BE2C (cell line): Measurements from ENCODE around the gene ARMC5.

Experiments used
- DNase-seq: peaks from one replicate; pipeline ENCODE4 v3.0.0-alpha.2; 2020
- H3K27me3 ChIP-seq: fragments of 250-450 bp; sonication (Bioruptor Pico); 2 replicates; pipeline ENCODE4 v1.5.1; 2020; ENCODE audit warnings: mild to moderate bottlenecking
- H3K36me3 ChIP-seq: fragments of 250-450 bp; sonication (Bioruptor Pico); 2 replicates; pipeline ENCODE4 v1.5.1; 2020; ENCODE audit warnings: mild to moderate bottlenecking
- H3K4me1 ChIP-seq: fragments of 250-450 bp; sonication (Bioruptor Pico); 2 replicates; pipeline ENCODE4 v1.5.1; 2020
- H3K4me3 ChIP-seq: 2 replicates; pipeline ENCODE4 v1.5.1; 2011; ENCODE audit warnings: low read depth, low read length
- H3K9me3 ChIP-seq: fragments of 250-450 bp; sonication (Bioruptor Pico); 2 replicates; pipeline ENCODE4 v1.5.1; 2020
- TF ChIP-seq, protein P1 (sequence below): IDR thresholded peaks from 2 replicates; pipeline ENCODE4 v1.5.1; 2012; ENCODE audit warnings: mild to moderate bottlenecking, low read depth, low read length

Gene ARMC5

DNA sequence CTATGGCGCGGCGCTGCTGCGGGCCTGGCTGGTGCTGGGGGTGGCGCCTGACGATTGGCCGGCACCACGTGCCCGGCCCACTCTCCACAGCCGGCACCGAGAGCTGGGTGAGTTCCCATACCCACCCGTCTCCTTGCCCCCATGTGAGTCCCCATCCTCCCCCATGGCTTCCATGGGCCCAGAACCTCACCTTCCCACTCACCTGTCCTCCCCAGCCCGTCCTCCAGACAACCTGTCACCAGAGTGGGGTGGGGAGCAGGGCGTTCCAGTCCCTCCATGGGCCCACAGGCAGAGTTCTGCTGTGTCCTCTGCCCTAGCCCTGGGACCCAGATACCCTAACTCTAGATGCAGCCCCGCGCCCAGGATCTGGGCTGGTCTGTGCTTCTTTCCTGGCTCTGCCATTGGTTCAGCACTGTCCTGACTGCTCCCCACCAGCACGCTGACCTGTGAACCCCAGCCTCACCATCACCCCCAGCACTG, 5.5 kb downstream of the ARMC5 start:
- TF ChIP-seq, protein P1, sequence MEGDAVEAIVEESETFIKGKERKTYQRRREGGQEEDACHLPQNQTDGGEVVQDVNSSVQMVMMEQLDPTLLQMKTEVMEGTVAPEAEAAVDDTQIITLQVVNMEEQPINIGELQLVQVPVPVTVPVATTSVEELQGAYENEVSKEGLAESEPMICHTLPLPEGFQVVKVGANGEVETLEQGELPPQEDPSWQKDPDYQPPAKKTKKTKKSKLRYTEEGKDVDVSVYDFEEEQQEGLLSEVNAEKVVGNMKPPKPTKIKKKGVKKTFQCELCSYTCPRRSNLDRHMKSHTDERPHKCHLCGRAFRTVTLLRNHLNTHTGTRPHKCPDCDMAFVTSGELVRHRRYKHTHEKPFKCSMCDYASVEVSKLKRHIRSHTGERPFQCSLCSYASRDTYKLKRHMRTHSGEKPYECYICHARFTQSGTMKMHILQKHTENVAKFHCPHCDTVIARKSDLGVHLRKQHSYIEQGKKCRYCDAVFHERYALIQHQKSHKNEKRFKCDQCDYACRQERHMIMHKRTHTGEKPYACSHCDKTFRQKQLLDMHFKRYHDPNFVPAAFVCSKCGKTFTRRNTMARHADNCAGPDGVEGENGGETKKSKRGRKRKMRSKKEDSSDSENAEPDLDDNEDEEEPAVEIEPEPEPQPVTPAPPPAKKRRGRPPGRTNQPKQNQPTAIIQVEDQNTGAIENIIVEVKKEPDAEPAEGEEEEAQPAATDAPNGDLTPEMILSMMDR: no peak
- H3K4me3 ChIP-seq: no peak overlapping the region
- no peak for DNase-seq
- H3K4me1 ChIP-seq: no peaks in the 10 kb centered on the region
- no peaks in the 10 kb centered on the region for H3K36me3 ChIP-seq
- no peaks in the 10 kb centered on the region for H3K9me3 ChIP-seq
- H3K27me3 ChIP-seq: no peaks in the 10 kb centered on the region

DNA sequence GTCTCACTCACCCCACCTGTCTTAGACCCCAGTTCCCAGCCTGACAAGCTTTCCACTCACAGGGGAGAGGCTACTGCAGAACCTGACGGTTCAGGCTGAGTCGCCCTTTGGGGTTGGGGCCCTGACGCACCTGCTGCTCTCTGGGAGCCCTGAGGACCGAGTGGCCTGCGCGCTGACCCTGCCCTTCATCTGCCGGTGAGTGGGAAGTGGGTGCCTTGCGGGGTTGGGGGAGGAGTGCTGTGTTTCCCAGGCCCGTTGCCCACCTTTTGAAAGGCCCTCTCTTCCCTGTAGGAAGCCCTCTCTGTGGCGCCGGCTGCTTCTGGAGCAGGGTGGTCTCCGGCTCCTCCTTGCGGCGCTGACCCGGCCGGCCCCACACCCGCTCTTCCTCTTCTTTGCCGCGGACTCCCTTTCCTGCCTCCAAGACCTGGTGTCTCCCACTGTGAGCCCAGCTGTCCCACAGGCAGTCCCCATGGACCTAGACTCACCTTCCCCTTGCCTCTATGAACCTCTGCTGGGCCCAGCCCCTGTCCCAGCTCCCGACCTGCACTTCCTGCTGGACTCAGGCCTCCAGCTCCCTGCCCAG, 6.6 kb downstream of the ARMC5 start:
- H3K36me3 ChIP-seq: no peaks in the 10 kb centered on the region
- H3K9me3 ChIP-seq: no peaks in the 10 kb centered on the region
- H3K4me1 ChIP-seq: no peaks in the 10 kb centered on the region
- H3K27me3 ChIP-seq: no peaks in the 10 kb centered on the region
- no peak for DNase-seq
- no peak overlapping the region for H3K4me3 ChIP-seq
- TF ChIP-seq, protein P1: no peak

DNA sequence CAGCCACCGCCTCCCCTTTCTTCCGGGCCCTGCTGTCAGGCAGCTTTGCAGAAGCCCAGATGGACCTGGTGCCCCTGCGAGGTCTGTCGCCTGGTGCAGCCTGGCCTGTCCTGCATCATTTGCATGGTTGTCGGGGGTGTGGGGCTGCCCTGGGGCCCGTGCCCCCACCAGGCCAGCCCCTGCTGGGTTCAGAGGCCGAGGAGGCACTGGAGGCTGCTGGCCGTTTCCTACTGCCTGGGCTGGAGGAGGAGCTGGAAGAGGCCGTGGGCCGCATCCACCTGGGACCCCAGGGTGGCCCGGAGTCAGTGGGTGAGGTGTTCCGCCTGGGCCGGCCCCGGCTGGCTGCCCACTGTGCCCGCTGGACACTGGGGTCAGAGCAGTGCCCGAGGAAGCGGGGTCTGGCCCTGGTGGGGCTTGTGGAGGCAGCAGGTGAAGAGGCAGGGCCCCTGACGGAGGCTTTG, 7.1 kb downstream of the ARMC5 start:
- Histone ChIP-seq H3K4me3 (no peak overlapping the region), H3K27me3 (no peaks in the 10 kb centered on the region), H3K36me3 (no peaks in the 10 kb centered on the region), H3K4me1 (no peaks in the 10 kb centered on the region), H3K9me3 (no peaks in the 10 kb centered on the region)
- no peak for DNase-seq
- TF ChIP-seq, protein P1: no peak

DNA sequence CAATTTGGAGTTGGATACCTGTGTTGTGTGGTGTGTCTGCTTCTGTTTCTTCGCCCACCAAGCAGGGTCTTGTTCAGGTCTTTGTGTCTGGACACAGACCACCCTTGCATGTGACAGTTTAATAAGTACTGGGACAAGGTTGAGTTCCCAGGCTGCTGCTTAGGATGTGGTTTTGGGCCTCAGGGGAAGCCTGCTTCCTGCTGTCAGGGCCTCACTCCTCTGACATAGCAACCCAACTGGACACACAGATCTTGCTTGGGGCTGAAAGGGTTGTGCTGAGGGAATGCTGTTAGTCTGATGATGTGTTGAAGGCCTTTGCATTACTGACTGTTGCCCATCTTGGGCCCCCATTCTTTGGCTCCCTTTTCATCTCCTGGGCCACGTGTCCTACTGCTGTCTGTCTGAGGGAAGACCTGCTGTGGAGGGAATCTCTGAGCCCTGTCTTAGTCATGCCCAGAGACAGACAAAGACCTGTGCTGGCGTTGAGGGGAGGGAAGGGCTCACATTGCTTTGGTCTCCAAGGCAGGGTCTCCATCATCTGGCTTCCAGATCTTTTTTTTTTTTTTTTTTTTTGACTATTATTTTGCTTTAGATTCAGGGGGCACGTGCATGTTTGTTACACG, 8.0 kb downstream of the ARMC5 start:
- no peaks in the 10 kb centered on the region for H3K9me3 ChIP-seq
- TF ChIP-seq, protein P1: no peak
- DNase-seq: no peak
- no peaks in the 10 kb centered on the region for H3K4me1 ChIP-seq
- no peaks in the 10 kb centered on the region for H3K27me3 ChIP-seq
- H3K4me3 ChIP-seq: no peak overlapping the region
- H3K36me3 ChIP-seq: no peaks in the 10 kb centered on the region

DNA sequence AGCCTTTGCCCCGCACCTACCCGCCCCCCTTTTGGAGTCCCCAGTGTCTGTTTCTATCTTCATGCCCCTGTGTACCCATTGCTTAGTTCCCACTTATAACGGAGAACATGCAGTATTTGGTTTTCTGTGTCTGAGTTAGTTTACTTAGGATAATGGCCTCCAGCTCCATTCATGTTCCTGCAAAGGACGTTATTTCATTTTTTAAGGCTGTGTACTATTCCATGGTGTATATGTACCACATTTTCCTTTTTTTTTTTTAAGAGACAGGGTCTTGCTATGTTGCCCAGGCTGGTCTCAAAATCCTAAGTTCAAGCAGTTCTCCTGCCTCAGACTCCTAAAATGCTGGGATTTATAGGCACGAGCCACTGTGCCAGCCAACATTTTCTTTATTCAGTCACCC, 8.6 kb downstream of the ARMC5 start:
- Histone ChIP-seq H3K36me3 (no peaks in the 10 kb centered on the region), H3K9me3 (no peaks in the 10 kb centered on the region), H3K4me1 (no peaks in the 10 kb centered on the region), H3K27me3 (no peaks in the 10 kb centered on the region), H3K4me3 (no peak overlapping the region)
- DNase-seq: no peak
- TF ChIP-seq, protein P1: no peak

DNA sequence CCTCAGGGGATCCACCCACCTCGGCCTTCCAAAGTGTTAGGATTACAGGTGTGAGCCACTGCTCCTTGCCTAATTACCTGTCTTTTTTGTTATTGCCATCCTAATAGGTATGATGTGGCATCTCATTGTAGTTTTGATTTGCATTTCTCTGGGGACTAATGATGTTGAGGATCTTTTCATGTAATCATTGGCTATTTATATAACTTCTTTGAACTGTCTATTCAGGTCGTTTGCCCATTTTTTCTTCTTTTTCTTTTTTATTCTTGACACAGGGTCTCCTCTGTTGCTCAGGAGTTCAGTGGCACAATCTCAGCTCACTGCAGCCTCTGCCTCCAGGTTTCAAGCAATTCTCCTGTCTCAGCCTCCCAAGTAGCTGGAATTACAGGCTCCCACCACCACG, 11.3 kb downstream of the ARMC5 start:
- Histone ChIP-seq H3K27me3 (no peaks in the 10 kb centered on the region), H3K9me3 (no peaks in the 10 kb centered on the region), H3K36me3 (no peaks in the 10 kb centered on the region; the same call in 1 of the 2 replicates), H3K4me3 (no peak overlapping the region), H3K4me1 (peaks cover 4% of the 10 kb centered on the region; the same call in 1 of the 2 replicates)
- TF ChIP-seq, protein P1: no peak
- no peak for DNase-seq
